D341Med (cell line): ENCODE data around the gene FHOD3.
"Not testable (repeated sequence)": the region's sequence is repeated elsewhere in the genome, so short reads cannot be mapped to it uniquely, and the experiment has no call there.

Source experiments
- DNase-seq: peaks from one replicate; pipeline ENCODE4 v3.0.0; 2012; ENCODE audit warnings: low spot score

FHOD3 gene

DNA sequence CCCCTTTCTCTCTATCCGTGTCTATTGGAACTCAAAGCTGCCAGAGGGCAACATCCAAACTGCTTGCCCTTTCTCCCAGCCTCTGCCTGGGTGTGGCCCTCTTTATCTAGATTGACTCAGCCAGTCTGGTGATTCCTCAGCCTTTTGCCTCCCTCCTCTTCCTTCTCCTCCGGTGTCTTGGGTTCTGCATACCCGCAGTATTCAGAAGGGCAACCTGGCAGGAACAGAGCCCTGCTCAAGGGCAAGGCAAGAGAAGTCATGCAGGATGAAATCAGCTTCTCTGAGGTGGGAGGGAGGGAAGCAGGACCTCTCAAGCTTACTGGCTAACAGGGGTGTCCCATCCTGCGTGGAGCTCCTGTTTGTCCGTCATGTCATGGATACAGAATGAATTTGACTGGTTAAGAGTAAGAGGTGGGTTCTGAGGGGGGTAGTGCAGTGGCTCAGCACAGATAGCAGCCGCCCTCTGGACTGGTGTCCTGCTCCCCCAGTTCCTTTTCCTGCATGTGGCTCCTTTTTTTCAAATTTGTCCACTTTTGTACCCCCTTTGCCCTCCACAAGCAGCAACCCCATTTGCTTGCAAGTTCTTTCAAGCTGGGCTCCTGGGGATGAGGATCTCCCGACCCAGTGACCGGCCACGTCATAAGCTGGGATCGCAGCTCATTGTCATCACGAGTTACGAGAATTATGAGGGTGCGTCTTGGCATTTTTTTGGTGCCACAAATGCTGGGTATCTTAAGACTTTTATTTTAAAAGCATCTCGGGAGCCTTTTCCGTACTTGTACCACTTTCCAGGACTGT is 154.1 kb downstream of the FHOD3 start:
- DNase-seq = no peak

DNA sequence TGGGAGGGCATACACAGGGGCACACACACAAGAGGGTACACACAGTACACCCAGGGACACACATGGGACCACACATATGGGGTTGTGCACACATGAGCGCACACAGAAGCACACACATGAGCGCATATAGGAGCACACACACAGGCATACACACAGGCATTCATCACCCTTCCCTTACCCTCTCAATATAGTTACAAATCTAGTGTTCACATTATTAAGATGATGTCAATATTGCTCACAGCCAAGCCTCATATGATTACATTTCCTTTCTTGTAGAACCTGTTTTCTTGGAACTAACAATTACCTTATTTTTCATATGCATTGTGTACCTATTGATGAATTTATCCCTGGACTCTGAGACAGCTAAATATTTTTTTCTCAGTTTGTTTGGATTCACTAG is 156.7 kb downstream of the FHOD3 start:
- DNase-seq = no peak

DNA sequence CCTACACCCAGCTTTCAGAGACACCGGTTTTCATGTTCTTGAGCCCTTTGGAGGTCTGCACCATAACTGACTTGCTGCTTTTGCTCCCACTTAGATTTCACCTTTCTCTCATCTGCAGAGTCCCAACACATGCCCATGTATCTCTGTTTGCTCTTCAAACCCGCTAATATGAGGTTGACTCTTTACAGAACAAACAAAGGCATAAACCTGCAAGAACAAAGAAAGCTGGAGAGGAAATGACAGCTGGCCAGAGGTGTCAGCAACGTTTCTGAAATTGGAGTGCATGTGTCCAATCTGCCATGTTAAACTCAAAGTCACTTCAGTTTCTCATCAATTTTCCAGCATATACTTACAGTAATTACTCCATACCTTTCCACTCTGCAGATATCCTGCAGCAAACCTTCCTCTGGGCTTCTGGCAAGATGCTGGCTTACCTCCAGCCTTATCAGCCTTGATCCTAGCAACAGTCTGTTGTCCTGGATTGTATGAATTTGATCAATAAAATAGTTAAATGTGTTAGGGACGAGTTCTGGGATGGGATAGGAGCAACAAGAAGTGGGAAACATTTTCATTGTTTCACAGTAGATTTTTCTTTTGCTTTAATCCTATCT is 157.4 kb downstream of the FHOD3 start:
- DNase-seq = no peak

DNA sequence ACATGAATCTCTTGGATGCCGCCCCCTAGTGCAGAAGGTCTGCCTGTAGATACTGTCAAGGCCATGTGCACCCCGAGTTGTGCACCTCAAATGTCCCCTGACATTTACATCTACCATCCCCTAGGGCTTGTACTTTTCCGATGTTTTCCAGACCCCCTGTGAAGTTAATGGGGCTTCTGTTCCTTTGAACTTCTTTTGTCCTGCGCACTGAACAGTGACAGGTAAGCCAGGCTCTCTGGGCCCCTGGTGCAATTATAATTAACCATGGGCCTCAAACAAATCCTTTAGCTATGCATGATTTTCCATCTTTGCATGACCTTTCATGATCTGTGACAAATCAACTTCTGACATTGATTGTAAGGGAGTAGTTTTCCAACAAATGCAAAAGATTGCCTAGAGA is 158.4 kb downstream of the FHOD3 start:
- no peak for DNase-seq

DNA sequence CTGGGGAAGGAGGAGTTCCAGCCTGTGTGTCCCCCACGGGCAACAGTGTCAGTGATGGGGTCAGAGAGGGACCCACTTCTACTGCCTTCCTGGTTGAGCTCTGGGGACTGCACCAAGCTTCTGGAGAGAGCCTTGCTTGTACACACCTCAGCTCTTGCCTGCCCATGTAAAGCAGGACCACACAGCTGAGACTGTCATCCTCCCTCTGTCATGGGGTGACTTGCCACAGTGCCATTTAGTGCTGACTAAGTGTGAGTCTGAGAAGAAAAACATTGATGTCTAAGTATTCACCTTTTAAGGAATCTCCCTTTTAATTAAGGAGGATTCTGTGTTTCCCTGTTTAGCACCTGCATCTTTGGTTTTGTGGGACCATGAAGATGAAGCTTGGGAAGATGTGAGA is 159.1 kb downstream of the FHOD3 start:
- no peak for DNase-seq

DNA sequence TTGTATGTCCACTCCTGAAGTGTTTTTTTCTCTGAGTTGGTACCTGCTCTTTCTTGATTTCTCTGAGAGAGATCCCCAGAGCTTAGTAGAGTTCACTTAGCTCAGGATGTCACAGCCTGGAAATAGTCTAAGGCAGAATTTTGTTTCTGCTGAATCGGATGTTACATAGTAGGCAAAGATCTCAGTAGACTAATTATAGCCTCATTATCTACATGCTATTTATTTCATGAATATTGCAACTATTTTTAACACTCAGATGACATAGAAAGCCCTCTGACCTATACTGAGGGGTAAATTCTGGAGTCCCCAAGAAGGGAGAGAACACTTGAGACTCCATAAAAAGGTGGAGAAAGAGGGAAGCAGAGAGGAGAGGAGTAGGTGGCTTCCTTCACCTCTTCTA is 160.2 kb downstream of the FHOD3 start:
- DNase-seq = no peak

DNA sequence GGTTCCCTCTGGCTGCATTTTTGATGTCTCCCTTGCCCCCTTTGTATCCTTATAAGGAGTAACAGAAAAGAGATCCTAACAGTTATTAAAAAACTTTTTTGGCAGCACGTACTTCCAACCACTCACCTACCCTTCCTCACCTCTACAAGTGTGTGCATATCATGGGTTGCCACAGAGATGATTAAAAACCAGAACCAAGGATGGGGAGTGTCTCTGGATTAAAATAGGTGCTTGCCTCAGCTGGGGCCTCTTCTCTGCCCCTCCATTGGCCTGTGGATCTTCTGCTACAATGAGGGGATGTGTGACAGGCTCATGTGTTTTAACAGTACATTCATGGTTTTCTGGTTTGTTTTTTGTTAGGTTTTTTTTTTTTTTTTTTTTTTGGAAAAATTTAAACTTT is 160.8 kb downstream of the FHOD3 start:
- no peak for DNase-seq

DNA sequence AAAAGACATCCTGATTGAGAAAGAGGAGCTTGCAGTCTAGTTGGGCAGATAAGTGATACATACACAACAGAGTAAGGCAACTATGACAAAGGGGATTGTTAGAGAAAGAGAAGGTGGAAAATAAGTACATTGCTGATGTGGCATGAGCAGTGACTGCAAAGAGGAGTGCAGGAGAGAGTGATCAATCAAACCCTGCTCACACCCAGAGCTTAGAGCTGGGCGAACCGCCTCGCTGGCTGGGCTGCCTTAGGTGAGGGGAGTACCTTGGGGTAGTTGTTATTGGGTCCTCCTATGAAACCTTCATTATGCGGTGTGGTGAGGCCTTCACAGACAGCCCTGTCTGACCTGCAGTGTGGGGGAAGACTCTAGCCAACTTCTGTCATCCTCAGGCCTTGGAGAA is 161.7 kb downstream of the FHOD3 start:
- no peak for DNase-seq

DNA sequence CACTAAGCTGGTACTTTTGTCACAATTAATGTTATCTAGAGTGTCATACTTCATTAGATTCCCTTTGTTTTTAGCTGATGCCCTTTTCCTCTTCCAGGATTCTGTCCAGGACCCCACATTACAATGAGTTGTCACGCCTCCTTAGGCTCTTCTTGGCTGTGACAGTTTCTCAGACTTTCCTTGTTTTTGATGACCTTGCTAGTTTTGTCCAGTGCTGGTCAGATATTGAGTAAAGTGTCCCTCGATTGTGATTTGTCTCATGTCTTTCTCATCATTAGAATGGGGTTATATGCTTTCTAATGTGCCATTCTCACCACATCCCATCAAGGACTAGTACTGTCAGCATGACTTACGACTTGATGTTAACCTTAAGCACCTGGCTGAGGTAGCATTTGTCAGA is 162.3 kb downstream of the FHOD3 start:
- DNase-seq = no peak

DNA sequence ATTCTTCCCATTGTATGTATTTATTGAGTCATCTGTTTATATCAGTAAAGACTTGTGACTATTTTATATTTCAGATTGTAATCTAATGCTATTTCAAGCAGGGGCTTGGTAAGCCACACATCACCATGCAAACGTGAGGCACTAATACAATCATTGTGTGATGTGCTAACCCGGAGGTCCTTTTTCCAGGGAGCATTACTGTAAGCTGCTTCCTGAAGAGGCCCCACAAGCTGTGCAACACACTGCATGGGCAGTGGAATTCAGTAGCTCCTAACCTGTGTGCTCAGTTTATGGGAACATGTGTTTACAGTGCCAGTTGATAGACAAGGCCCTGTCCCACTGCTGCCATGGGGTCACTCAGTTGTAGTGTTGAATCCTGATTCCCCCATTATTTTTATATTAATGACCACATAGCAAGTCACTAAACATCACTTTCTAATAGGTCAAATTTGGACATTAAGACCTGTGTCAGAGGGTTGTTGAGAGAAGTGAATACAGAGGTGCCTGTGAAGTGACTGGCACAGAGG is 162.9 kb downstream of the FHOD3 start:
- DNase-seq = no peak

DNA sequence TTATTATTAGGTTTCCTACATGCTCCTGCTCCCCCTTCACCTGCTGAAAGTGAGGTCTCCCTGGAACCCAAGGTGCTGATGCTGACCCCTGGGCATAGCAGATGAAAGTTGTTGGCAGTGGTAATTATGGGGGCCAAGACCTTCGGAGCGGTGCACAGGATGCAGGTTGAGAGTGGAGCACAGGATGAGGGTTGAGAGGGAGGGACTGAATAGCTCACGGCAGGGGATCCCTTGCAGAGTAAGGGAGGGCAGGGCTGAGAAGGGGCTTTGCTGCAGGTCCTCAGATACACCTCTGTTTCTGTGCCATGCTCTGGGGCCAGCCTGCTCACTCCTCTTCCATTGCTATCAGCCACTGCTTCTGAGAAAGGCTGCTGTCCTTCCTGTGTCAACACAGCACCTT is 163.3 kb downstream of the FHOD3 start:
- DNase-seq = no peak

DNA sequence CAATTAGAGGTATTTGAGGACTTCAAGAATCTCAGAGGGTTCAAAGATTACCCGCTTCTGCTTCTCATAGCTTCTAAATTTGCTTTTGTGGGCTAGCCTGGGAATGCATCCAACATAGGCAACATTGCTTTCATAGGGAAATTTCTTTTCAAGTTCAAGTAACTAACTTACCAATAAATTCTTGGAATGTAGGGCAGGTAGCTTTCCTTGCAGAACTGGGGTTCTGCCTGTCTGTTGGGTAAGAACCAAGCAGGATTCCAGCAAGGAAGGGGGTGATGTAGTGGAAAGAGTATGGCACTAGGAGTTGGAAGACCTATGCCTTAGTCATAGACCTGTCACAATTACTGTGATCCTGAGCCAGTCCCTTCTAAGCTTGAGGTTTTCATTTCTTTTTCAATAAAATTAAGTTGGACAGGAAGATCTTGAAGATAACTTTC is 164.1 kb downstream of the FHOD3 start:
- no peak for DNase-seq

DNA sequence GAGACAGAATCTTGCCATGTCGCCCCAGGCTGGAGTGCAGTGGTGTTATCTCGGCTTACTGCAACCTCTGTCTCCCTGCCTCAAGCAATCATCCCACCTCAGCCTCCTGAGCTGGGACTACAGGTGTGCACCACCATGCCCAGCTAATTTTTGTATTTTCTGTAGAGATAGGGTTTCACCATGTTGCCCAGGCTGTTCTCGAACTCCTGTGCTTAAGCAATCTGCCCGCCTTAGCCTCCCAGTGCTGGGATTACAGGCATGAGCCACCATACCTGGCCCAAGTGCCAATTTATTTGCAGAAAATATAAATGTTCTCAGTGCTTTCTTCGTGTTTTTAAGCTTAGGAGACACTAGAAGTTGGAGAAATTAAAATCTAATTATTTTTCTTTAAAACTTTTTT is 166.0 kb downstream of the FHOD3 start:
- DNase-seq = not testable (repeated sequence)

DNA sequence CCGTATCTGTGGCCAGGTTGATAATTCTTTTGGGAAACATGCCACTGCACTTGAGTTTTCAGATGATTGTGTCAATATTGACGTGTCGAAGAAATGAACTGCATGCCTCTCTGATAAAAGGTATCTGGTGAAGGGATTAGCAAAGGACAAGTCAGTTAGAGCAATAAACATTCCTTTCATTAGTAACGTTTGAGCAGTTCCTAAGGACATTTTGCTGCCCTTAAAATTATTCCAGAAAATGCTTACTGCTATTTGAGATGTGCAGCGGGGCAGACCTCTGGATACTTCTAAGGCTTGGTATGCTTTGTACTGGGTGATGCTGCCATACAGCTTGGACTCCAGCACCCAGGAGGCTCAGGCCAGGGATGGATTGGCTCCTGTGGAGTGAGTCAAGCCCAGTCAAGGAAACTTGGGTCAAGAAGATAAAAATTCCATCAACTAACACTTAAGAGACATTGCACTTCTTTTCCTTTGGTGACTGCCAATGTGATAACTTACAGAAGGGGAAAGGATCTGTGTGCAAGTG is 166.7 kb downstream of the FHOD3 start:
- DNase-seq = no peak

DNA sequence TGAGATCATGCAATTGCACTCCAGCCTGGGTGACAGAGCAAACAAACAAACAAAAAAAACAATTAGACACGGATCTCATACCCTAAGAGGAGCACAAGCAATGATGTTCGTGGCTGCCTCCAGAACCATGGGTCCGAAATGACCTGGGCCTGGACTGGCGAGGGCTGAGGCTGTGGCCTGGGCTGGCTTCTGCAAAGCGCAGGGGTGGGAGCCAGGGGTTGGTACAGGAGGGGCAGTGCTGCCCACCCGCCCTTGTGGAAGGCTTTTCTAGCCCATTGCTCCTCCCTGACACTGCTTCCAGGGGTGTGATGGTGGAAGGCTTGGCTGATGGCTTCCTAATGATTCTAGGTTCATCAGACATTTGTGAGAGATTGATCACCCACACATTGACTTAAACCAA is 167.8 kb downstream of the FHOD3 start:
- DNase-seq = no peak

DNA sequence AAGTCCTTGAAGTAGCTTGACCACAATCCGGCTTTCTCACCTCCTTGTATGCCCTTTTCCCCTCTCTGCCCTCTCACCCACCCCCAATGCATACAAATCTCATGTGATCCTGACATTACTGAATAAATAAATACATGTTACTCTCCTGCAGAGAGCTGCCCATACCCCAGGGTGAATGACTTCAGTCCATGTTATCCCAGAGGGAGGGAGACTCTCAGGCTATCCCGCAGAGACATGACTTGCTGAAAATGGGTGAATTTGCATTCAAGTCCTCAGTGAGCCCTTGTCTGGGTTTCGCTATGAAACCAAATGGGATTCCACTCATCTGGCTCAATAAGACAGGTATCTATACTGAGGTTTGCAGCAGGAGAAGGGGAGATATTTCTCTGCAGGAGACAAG is 168.5 kb downstream of the FHOD3 start:
- DNase-seq = no peak

DNA sequence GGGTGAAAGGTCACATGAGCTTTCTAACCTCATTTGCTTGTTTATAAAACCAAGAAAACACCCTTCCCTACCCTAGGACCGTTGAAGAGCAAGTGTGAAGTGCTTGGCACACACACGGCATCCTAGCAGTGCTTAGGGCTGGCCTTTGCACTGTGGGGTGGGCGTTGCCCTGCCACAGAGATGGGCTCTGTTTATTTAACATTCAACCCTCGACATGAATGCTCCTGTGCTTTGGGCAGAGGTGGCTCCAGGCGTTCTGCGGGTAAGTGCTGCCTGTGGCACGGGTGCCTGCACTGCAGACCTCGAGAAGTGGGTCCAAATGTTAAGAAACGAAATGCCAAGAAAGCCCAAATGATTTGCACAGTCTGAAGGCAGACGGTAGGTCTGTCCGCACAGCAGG is 170.1 kb downstream of the FHOD3 start:
- no peak for DNase-seq

DNA sequence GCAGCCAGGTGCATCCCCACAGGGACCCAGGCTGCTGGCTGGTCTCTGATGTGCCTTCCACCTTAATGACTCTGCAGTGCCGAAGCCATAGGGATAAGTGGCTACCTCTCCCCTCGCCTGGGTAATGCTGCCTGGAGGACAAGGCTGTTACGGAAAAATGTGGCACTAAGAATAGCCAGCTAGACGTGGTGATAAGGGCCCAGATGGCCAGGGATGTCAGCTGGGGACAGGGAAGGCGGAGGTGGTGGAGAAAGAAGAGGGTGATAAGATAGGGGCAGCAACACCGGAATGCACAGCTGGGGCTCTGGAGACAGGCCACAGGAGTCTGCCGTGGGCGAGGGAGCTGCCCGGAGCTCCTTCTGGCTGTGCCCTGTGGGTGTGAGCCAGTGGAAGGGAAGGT is 170.6 kb downstream of the FHOD3 start:
- no peak for DNase-seq

DNA sequence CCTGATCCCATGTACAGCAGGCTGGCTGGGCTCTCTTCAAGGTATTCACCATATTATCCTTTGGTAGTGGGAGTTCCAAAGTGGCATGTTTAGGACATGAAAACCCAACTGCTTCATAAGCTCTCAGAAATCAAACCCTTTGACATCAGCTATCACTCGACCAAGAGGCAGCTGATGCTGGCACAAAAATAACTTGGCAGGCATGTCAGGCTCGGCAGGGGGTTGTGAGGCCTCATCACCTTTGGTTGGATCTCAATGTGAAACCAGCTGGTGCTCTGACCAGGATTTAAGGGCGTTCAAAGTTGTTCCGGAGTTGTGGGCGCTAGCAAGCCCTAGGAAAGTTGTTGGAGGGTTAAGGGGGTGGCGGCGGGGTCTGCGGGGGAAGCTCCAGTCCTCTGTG is 171.9 kb downstream of the FHOD3 start:
- DNase-seq = no peak

DNA sequence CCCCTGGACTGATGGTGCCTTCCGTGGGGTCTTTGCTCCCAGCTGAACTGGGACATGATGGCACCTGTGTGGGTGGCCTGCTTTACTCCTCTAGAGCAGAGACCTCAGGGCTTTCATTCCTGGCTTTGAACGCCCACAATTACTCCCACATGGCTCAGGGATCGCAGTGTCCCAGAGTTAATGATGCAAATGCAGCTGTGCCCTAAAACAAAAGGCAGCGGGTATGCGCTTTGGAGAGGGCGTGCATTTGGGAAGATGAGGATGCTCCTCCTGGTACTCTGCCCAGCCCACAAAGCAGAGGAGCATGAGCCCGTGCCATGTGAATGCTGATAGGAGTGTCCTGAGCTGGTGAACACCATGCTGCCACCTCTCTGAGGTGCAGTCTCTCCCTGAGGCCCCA is 173.4 kb downstream of the FHOD3 start:
- DNase-seq = no peak

DNA sequence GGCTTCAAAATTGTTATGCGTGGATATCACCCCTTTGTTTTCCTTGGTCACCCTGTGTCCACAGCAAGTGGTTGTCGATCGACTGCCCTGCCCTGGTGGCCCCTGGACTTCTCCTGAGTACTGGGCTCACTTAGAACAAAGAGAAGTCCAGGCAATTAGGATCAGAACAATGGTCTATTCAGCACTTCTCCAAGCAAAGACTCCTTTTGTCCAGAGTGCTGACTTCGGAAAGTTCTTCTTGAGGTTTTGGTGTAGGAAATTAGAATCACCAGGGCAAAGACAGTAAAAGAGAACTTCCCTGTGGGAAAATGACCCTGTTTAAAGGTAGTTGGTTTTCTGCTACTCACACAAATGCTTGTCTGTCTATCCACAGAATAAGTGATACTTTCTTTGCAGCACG is 173.9 kb downstream of the FHOD3 start:
- DNase-seq = no peak

DNA sequence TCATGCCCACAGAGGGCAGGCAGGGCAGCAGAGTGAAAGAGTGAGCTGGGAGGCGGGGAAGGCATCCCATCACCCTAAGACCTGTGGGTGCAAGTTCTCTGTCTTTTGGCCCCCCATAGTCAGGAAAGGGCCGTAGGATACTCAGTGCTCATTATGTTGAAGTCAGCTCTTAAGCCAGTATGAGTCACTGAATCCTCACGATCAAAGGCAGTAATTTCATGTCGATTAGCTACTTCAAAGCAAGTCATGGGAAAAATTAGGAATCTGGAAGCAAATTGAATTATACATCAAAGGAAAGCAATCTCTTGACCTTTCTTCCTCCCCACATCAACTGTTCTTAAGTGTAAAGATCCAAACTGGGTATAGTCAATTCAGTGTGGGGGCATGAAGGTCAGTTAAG is 178.9 kb downstream of the FHOD3 start:
- DNase-seq = no peak

DNA sequence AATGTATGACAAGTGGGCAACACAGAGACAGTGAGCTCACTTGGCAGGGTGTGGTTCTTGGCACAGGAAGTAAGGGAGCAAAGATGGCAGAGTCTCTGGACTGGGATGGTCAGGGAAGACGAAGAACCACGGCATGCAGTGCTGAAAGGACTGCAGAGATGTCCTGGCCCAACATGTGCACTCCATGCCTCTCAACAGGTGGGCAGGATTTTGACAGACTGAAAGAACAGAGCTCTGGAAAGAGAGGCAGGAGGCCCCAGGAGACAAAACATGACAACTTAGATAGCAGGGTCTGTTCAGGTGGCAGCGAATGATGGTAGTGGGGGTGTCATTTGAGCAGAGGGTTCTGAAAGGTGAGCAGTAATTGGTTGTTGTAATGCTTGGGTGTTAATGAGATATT is 180.3 kb downstream of the FHOD3 start:
- DNase-seq = no peak
